K562 (cell line): ENCODE data around the gene PPIE. TPM values are rescaled to one million over a fixed set of nuclear protein-coding genes. Genes with fewer than 3 reads are reported as not detected.

Experiments used
- L3MBTL2 ChIP-seq: fragments of 450-650 bp; IDR thresholded peaks from 2 replicates; pipeline ENCODE4 v1.6.1; 2016; ENCODE audit warnings: mild to moderate bottlenecking, moderate library complexity
- MCM5 ChIP-seq: fragments of 450-650 bp; IDR thresholded peaks from 2 replicates; pipeline ENCODE4 v1.6.1; 2016; ENCODE audit warnings: low read depth
- SETDB1 ChIP-seq: IDR thresholded peaks from one replicate; pipeline ENCODE4 v1.6.1; 2012; ENCODE audit warnings: low read length, control low read depth, inconsistent platforms
- TAF9B ChIP-seq: fragments of 450-650 bp; IDR thresholded peaks from 2 replicates; pipeline ENCODE4 v1.6.1; 2018; ENCODE audit warnings: mild to moderate bottlenecking; ENCODE audit not compliant: partially characterized antibody
- polyA plus RNA-seq, 8 experiments: library from polyadenylated mRNA; depleted of rRNA in 4 of 8; stranded (reverse) in 5 of 8; unstranded in 3 of 8; fragments of >200 nt; fragmentation: Nextera tagmentation in 2 of 8; fragmentation: Illumina TruSeq in 1 of 8; extraction: Ambion mirVana in 2 of 8; extraction: Trizol in 1 of 8; gene quantifications; 2 replicates each; pipeline versions ENCODE4 v1.2.1 to v1.2.3, GENCODE V29; 2011 to 2014; ENCODE audit warnings: inconsistent platforms in 1 of 8, missing spikeins in 1 of 8
- total RNA-seq, 7 experiments: library from RNA; depleted of rRNA in 6 of 7; stranded (reverse); fragments of >200 nt in 6 of 7; fragmentation: Illumina TruSeq in 2 of 7; extraction: Trizol in 2 of 7; gene quantifications; 2 replicates each; pipeline versions ENCODE4 v1.2.1 to v1.2.3, GENCODE V29; 2011 to 2021; ENCODE audit warnings: low replicate concordance in 1 of 7
- TF ChIP-seq, protein P1 (sequence below), 2 experiments: fragments of 450-650 bp; formaldehyde crosslinking in 1 of 2; IDR thresholded peaks; 2 replicates each; pipeline versions ENCODE4 v1.4.0 to v1.6.1; 2014 to 2020; ENCODE audit warnings: mild to moderate bottlenecking in 2 of 2, borderline replicate concordance in 1 of 2, low read depth in 1 of 2

The PPIE gene
- total and polyA plus RNA-seq, 9 of the 15 experiments (the other 6 are each of a cell fraction or from before 2014, with no cell fraction given) = 75.4 to 444 (median 131) TPM

DNA sequence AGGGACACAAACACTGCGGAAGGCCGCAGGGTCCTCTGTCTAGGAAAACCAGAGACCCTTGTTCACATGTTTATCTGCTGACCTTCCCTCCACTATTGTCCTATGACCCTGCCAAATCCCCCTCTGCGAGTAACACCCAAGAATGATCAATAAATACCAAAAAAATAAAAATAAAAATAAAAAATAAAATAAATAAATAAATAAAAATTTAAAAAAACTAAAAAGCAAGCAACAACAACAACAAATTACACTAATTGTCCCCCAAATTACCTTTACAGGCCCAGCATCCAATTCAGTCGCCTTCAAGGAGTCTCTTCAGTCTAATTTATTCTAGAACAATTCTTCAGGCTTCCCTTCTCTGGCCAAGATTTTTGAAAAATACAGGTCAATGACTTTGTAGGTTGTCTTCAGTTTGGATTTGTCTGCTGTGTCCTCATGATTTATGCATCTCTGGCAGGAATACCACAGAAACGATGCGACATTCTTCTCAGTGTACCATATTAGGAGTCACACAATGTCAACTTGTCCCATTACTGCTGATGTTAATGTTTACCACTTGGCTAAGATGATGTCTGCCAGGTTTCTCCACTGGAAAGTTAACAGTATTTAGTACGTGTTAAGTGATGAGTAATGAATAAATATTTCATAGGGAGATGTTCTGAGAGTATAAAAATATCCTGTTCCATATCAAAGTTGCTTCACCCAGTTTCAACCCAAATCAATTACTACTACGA lies 70.3 kb downstream of the PPIE start (continued):
- TF ChIP-seq, protein P1, sequence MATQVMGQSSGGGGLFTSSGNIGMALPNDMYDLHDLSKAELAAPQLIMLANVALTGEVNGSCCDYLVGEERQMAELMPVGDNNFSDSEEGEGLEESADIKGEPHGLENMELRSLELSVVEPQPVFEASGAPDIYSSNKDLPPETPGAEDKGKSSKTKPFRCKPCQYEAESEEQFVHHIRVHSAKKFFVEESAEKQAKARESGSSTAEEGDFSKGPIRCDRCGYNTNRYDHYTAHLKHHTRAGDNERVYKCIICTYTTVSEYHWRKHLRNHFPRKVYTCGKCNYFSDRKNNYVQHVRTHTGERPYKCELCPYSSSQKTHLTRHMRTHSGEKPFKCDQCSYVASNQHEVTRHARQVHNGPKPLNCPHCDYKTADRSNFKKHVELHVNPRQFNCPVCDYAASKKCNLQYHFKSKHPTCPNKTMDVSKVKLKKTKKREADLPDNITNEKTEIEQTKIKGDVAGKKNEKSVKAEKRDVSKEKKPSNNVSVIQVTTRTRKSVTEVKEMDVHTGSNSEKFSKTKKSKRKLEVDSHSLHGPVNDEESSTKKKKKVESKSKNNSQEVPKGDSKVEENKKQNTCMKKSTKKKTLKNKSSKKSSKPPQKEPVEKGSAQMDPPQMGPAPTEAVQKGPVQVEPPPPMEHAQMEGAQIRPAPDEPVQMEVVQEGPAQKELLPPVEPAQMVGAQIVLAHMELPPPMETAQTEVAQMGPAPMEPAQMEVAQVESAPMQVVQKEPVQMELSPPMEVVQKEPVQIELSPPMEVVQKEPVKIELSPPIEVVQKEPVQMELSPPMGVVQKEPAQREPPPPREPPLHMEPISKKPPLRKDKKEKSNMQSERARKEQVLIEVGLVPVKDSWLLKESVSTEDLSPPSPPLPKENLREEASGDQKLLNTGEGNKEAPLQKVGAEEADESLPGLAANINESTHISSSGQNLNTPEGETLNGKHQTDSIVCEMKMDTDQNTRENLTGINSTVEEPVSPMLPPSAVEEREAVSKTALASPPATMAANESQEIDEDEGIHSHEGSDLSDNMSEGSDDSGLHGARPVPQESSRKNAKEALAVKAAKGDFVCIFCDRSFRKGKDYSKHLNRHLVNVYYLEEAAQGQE (IDR thresholded peaks at IDR 0.05; ENCODE audit: borderline replicate concordance) = no peak
- TF ChIP-seq, protein P1 (CRISPR knock-in tag; IDR thresholded peaks at IDR 0.05; ENCODE audit: low read depth) = no peak
- TF ChIP-seq L3MBTL2 (no peak), SETDB1 (no peak), TAF9B (no peak), MCM5 (no peak)
